HG03457 (cell line): ENCODE data around the gene TACC2.

Source experiments
- ATAC-seq: cut with Tn5 transposase; IDR thresholded peaks from one replicate; pipeline ENCODE4 v1.9.1; 2021; ENCODE audit warnings: moderate number of reproducible peaks; ENCODE audit not compliant: unreplicated experiment

The TACC2 gene

DNA sequence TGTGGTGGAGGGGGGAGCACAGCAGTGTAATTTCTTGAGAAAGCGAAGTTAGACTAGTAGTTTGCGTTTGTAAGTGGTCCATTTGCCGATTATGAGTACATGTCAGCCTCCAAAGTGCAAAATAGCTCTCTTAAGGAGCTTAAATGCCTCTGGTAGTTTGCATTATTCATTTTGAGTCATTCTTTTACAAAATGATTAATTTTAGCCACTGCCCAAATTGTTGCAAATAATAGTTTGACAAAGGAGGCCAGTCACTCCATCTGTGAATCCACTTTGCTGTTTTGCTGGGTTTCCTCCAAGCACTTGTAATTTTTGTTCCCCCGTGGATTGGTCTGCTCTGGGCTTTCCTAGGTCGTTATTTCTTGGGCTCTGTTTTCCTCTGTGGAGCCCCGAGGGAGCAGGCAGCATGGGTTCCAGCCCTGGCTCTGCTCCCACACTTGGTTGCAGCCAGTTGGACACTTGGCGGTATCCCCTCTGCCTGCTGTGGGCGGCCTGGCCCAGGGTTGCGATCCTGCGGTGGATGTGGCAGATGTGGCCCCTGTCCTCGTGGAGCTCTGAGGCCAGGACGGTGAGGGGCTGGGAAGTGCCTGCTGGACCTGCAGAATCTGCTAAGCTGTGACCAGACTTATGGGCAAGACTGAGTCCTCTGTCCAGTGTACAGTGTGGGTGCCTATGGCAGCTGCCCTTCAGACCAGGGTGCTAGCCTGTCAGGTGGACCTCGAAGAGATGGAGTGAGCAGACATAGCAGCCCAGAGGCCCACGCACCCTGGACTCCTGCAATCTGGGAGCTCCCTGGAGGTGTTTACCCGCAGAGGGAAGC lies 153.1 kb downstream of the TACC2 start:
- no peak for ATAC-seq

DNA sequence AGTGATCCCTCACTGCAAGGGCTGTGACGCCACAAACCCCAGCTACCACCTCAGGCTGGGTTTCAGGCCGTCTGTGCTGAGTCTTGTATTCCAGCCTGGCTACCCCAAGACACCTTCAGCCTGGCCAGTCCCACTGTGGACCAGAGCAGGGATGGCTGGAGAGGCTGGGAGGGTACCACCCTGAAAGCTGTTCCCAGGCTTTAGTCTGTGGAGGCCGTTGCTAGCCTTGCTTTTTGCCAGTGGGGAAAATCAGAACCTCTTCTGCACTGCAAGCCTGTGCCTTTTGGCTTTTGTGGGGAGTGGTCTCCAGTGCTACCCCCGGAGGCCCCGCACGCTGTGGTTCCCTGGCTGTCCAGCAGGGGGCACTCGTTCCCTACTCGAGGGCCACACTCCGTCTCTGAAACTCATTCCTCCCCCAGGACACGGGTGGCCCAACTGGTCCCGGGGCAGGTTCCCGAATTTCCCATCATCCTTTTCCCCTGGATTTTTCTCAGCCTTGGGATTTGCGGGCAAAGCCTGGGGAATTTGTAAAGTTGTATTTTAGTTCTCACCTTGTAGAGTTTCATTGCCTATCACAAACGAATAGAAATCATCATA lies 153.8 kb downstream of the TACC2 start:
- no peak for ATAC-seq

DNA sequence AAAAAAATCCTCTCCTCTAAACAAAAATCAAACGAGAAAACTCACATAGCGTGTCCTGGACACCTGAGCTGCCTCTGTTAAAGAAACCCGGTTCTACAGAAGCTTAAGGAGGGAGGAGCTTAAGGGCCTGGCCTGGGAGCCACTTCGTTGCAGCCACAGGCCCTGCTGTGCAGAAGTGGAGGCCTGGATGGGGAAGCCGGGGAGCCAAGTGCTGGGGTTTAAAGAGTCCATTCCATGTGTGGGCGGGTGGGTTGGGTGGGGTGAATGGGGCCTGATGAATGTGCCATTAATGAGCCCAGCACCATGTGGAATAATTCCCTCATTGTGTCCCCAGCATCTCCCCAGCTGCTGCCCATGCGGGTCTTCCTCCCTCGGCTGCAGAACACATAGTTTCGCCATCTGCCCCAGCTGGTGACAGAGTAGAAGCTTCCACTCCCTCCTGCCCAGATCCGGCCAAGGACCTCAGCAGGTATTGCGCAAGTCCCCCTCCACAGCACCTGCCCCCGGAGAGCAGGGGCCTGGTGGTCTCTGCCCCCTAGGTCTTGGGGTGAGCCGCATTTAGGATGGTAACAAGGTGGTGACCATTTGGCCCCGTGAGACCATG lies 154.4 kb downstream of the TACC2 start:
- ATAC-seq: no peak

DNA sequence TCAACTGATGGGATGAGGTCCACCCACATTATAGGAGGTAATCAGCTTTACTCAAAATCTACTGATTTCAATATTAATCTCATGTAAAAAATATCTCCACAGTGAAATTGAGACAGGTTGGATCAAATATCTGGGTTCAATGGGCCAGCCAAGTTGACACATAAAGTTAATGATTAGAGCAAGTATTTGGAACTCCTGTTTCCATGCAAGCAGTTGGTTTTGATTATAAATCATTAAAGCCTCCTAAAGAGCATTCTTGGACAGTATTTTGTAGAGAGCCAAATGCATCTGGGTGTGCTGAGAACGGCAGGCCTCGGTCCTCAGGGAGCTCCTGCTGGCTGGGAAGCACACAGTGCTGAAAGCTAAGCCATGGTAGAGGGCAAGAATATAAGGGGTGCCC lies 155.2 kb downstream of the TACC2 start:
- no peak for ATAC-seq

DNA sequence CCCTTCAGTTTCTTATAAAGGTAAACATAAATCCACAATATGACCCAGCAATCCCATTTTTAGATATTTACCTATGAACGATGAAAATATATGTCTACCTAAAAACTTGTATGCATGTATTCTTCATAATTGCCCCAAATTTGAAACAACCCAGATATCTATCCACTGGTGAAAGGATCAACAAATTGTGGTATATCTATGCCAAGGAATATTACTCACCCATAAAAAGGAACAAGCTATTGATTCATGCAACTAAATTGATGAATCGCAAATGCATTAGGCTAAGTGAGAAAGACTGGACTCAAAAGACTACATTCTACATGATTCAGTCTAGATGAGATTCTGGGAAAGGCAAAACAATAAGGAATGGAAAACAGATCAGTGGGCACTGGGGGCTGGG lies 156.2 kb downstream of the TACC2 start:
- ATAC-seq: no peak

DNA sequence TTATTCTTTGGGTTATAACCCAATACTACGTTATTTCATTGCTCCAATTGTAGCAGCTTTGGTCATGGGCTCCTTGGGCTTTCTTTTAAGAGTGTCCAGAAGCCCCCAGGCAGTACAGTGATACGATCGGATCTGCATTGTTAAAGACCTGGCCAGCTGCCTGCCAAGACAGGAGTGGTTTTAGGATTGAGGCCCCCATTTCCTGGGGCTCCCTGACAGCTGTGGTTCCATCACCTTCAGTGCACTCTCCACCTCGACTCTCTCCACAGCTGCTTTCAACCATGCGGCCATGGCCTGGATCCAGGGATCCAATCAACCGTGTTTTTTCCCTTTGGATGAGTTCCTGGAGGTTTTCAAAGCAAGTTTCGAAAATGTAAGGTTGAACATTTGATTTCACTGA lies 158.7 kb downstream of the TACC2 start:
- ATAC-seq: no peak

DNA sequence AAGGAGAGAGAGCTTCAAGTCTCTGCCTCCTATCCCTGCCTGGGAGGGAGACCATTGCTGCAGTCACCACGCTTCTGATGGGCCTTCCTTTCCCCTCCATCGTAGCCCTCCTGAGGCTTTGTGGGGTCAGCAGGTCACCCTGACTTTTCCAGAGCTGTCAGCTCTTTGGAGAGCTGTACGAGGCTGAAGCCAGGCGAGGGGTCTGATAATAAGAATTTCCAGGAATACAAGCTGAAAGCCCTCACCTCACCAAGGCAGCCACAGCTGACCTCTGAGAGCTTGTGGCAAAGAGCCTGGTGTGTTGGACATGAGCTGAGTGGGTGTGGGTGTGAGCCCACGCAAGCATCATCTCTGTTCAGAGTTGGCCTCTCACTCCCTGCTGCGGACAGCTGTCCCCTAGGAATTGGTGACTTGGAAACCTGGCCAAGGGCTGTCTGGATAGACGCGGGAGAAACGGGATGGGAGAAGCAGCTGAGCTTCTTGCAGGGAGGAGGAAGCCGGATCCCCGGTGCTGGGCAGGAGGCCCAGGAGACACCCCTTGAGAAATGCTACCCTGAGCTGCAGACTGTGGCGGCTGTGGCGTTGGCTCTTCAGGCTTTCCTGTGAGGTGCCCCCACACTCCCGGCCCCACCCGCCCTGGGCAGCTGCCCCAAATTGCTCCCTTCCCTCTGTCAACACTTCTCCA lies 160.1 kb downstream of the TACC2 start:
- ATAC-seq: no peak

DNA sequence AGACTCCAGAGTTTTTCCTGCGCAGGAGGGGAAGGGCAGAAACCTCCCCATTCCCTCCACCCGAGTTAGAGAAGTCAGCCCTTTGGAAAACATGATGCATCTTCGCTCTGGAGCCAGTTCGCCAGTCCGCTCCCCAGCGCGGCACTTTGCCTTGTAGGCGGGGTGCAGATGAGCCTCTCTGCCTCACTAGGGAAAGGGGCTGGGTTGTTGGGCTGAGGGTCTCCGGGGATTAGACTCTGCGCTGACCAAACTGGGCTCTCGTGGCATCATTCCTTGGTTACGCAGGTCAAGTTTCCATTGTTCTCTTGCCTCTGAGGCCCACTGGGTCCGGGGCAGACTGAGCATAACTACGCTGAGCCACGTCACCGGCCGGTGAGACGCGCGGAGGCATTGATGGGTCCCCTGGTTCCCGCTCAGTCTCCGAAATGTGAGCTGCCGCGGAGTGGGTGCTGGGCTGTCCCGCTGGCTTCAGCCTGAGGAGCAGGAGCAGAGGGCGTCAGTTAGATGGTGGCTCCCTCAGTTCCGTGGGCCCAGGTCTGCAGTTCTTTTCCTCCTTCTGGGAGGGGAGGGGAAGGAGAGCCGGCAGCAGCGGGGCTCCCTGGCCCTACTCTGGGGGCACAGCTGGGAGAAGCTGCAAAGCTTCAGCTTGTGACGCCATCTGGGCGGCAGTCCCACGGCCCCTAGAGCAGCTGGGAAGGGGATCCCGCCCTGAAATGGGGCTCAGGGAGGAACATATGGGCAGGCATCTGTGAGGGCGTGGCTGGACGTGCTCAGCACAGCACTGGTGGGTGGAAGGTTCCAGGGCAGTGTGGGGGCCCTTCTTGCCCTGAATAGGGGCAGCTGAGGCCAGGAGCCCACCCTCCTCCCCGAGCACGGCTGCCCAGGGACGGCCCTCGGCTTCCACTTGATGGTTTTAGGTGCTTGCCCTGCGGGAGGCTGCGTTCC lies 160.9 kb downstream of the TACC2 start:
- ATAC-seq: no peak

DNA sequence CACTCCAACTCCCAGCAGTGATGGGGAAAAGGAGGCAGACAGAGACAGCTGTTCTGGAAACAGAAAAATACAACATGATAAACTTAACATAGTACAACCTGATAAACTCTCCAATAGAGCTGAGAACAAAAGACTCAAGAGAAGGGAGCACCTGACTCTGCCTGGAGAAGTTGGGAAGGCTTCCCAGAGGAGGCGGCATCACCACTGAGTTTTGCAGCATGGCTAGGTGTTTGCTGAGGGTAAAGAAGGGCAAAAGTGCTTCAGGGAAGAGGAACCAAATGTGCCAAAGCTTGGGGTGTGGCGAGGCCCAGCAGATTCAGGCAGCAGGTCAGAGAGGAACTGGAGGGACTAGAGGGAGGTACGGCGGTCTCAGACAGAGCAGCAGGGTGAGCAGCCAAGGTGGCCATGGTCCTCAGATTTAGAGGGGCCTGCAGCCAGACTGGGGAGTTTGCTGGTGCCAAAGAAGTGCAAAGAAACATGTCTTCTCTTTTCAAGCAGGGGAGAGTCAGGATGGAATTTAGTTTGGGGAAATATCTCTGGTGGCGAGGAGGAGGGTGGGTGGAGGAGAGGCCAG lies 162.2 kb downstream of the TACC2 start:
- no peak for ATAC-seq

DNA sequence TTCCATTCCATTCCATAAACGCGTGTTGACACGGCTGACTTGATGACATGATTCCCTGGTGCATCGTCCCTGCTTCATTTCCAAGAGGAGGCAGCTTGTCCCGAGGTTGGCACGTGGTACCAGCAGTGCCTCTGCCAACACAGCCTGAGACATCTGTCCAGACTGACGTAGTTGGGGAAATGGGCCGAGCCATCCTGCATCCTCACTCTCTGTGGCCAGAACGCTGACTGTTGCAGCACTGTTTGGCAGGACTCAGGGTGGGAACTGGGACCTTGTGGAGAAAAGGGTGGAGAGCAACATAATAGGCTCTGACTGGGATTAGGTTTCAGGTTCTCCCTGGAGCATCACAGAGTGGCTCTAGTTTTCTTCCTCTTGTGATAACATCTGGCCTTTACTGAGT lies 163.6 kb downstream of the TACC2 start:
- no peak for ATAC-seq

DNA sequence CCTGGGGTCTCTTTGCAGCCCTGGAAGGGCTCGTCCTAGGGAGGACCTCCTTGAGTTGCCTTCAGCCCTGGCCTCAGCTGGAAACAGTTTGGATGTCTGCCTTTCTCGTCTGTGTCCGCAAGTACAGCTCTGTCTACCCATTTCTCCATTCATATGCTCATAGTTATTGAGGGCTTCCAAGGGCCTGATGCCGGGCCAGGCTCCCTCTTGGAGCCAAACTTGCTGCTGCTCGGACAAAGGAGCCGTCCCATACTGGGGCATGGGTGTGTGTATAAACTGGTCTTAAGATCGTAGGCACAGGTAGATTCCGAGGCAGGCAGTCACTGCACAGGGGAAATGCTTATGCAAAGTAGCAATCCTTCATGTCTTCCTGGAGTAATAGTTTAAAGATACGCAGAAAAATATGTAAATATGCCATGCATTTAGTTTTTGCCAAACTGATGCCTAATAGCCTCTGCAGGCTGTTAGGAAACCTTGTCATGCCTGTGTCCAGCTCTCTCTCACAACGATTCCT lies 165.1 kb downstream of the TACC2 start:
- no peak for ATAC-seq

DNA sequence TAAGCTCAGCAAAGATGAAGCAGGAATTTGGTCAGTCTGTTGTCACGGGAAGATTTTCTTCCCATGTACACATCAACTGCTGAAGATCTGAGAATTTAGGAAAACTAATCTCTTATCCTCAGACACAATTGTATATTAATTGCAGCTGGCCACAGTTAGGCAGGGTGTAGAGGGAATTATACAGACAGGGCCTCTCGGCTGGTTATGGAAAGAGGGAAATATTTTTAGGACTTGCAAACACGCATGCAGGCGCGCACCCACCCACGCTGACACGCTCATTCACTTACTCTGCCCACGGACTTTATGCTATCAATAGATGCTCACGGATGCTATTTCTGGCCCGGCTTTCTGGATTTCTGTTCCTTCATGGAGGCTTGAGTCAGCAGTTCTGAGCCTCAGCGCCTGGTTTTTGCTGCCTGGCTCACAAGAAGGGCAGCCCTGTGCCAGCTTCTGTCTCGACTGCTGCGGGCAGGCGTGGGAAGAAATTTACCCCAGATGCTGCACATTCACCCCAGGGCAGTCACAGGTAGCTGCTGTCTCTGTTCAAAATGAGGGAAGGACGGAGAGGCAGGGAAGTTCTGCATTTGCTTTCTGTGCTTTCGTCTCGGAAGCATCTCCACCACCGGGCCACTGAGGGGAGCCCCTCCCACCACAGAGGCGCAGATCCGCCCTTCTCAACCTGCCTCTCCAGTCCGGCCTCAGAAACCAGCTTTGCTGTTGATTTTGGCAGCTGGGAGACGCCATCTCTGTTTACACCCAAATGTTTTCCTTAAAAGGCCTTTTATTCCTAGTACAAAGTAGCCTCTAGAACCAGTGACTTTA lies 165.8 kb downstream of the TACC2 start:
- no peak for ATAC-seq

DNA sequence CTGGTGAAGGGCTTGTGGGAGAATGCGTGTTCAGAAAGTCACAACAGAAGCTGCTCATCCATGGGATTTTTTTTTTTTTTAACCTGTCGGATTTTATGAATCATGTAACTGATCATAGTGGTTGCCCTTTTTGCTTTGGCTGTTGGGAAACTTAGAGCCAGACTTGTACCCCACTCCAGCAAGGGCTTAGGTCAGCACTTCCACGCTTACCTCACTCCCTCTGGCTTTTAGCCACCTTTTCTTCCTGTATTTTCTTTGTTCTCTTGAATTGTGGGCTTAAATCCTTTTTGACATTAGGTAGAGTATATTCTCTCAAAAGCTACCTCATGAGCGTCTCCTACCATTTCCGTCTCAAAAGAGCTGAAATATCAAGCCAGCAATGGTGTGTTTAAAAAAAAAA lies 168.5 kb downstream of the TACC2 start:
- ATAC-seq: no peak

DNA sequence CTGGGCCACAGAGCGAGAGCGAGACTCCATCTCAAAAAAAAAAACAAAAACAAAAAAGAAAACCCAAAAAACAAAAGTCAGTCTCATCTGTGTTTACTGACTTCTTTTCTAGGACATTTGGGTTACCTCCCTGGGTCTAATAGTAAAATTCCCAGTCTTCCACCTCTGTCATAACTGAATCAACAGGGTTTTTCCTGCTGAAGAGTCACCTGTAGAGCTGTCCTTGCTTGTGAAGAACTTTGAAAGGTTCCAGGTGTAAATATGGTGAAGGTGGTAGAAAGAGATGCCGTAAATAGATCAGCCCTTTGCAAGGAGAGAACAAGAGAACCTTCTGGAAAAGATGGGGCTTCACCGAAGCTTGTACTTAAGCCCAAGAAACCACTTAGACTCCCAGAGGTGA lies 169.4 kb downstream of the TACC2 start:
- no peak for ATAC-seq

DNA sequence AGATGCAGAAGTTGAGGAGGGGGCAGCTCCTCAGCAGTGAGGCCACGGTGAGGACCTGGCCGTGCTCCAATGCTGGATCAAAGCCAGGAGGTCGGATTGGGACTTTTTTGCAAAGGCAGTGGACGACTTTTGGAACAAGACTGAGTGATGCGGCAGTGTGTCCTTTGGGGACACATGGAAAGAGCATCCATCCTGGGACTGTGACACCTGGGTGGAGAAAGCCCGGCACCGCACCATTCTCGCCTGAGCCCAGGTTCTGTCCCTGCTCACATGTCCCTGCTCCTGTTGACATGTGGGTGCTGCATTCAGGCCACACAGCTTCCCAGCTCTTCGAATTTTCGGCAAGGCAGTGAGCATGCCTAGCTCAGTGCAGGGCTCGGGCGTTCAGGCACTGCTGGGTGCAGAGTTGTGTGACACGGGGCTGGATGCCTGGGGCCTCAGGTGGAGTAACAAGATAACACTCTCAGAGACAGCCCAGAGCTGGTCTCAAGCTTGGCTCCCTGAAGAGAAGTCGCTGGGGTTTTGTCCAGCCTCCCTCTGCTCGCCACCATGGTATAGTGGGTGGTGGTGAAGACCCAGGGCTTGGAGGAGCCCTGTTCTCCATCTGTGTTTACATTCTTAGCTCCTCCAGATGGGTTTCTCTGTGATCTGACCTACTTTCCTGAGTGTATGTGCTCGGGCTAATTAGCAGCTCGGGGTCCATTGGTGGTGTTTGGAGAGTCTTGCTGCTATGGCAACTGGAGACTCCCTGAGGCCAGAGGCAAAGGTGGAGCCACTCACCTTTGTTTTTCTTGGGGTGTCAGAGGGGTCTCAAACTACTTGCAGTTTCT lies 170.4 kb downstream of the TACC2 start:
- no peak for ATAC-seq

DNA sequence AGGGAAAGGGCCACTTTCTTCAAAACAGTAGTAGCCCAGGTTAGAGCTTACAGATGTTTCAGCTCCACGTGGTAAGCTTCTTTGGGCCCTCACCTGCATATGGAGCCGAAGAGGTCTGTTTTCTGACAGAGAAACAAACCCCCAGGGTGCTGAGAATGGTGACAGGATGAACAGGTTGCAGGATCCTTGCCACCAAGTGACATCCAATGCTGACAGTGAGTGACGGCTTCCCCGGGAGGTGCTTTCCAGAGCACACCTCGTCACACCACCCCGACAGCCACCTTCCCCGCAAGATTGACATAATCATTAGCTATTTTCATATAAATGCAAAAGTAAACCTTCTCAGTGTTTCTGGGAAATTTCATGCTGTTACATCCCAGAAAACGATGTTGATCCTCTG lies 172.8 kb downstream of the TACC2 start:
- no peak for ATAC-seq

DNA sequence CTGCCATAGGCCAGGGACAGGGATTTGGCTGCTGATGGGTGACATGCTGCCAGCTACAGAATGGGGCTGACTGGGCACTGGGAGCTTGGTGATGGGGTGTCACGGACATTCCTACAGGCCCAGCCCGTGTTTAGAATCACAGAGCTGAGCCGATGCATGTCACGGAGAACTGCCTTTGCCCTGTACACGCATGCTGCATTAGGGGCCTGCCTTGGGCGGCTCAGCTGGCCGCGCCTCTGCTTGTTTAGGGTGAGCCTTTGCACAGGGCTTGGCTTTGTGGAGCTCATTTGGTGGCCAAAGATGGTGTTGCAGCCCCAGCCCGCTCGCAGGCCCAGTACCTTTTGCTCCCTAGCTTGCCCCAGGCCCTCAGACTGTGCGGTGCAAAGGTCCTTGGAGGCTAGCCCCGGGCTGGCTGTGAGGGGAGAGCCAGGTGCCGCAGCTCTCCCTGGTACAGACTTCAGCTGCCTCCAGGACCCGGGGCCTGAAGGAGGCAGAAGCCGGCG lies 173.8 kb downstream of the TACC2 start:
- ATAC-seq: no peak
